HUES6 (cell line): ENCODE data around the gene CARS1.

Experiments
- H3K27ac ChIP-seq: 2 replicates; pipeline ENCODE4 v1.7.0; 2013; ENCODE audit warnings: low read depth, mild to moderate bottlenecking, low read length, inconsistent platforms
- H3K27me3 ChIP-seq: 2 replicates; pipeline ENCODE4 v1.6.1; 2013; ENCODE audit warnings: low read length; ENCODE audit not compliant: control insufficient read depth, insufficient read depth
- H3K36me3 ChIP-seq: 2 replicates; pipeline ENCODE4 v1.6.1; 2013; ENCODE audit warnings: low read length; ENCODE audit not compliant: control insufficient read depth, insufficient read depth
- H3K4me1 ChIP-seq: 2 replicates; pipeline ENCODE4 v1.6.1; 2013; ENCODE audit warnings: low read length; ENCODE audit not compliant: control insufficient read depth, insufficient read depth
- H3K4me3 ChIP-seq: 2 replicates; pipeline ENCODE4 v1.5.1; 2013; ENCODE audit warnings: low read depth, low read length
- H3K9ac ChIP-seq: one replicate; pipeline ENCODE4 v1.6.1; 2013; ENCODE audit warnings: mild to moderate bottlenecking, low read length
- H3K9me3 ChIP-seq: 2 replicates; pipeline ENCODE4 v1.6.1; 2013; ENCODE audit warnings: low read depth, low read length; ENCODE audit not compliant: control insufficient read depth, insufficient read depth

The CARS1 gene

DNA sequence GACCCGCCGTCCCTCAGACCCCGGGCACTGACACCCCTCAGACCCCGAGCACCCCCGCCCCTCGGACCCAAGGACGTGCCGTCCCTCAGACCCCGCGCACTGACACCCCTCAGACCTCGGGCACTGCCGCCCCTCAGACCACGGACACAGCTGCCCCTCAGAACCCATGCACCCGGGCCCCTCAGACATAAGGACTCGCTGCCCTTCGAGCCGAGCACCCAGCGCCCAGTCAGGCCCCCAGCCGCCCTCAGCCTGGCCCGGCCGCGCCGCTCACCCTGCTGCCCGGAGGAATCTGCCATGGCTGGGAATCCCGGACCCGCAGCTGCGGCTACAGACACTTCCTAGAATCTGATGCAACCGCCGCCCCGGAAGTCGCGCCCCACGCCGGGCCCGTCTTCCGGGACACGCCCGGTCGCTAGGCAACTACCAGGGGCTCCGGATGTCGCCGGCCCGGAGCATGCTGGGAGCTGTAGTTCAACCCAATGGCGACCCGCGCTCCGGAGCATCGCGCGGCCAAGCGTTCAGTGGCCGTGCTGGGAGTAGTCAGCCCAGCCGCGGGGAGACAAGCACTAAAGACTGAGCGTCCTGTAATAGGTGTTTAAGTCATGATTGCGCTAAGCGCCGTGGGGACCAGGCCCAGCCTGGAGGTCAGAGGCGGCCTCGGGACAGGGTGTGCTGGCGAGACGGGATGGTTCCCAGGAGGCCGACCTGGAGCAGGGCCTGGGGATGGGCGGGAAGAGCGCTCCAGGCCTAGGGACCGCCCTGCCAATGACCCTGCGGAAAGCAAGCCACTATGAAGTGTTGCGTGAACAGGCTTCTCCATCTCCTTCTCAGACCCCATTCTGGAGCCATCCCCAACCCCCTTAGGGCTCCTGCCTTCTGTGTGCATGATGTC lies at the start of gene CARS1:
Gene CARS1 (minus strand): TSS at position 355 of the 895 bp plus-strand sequence. CDS start 56 bp downstream, at position 299.
- H3K4me1 ChIP-seq: peaks cover 19% of the 10 kb centered on the region
- peak within 1 kb of the TSS; percentile 88 for H3K27ac ChIP-seq
- no peaks in the 10 kb centered on the region for H3K27me3 ChIP-seq
- peak within 1 kb of the TSS; percentile 96 for H3K9ac ChIP-seq
- peaks cover 12% of the 10 kb centered on the region for H3K36me3 ChIP-seq
- peak within 1 kb of the TSS; percentile 94 for H3K4me3 ChIP-seq
- no peaks in the 10 kb centered on the region for H3K9me3 ChIP-seq

DNA sequence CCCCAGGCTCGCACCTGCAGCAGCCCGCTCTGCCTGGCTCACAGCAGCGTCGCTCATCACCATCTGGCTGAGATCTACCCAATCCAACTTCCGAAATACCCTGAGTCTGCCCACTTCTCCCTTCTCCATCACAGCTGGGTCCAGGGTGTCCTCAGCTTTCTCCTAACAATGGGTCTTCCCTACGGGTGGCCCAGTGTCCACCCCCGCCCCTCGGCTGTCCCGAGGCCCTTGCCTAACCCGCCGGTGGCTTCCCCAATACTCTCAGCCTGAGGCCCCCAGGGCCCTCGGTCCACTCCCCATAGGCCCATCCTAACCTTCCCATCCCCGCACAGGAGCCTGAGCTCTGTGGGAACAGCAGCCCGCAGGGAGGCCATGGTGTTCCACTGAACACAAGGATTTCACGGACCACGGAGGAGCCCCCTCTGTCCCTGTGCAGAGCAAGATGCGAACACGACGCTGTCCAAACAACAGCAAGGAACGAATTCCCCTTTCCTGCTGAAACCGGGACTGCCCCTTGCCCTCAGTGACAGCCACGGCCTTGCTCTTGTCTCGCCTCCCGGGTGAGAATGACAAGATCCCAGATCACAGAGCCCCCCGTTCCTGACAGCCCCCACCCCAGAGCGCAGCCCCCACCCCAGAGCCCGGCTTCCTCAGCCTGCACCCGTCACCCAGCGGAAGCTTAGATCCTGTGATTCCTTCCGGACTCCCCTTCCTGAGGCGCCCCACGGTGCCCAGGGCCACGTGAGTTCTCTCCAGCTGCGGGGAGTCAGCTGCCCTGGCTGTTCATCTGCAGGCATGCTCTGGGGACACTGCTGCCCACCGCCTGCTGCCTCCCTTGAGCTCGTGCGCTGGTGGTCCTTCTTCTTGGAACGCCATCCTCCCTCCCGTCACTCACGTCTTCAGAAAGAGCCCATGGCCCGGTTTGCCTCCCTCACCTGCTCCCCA lies 48.8 kb upstream of the CARS1 start:
- peaks cover 3% of the 10 kb centered on the region for H3K4me1 ChIP-seq

DNA sequence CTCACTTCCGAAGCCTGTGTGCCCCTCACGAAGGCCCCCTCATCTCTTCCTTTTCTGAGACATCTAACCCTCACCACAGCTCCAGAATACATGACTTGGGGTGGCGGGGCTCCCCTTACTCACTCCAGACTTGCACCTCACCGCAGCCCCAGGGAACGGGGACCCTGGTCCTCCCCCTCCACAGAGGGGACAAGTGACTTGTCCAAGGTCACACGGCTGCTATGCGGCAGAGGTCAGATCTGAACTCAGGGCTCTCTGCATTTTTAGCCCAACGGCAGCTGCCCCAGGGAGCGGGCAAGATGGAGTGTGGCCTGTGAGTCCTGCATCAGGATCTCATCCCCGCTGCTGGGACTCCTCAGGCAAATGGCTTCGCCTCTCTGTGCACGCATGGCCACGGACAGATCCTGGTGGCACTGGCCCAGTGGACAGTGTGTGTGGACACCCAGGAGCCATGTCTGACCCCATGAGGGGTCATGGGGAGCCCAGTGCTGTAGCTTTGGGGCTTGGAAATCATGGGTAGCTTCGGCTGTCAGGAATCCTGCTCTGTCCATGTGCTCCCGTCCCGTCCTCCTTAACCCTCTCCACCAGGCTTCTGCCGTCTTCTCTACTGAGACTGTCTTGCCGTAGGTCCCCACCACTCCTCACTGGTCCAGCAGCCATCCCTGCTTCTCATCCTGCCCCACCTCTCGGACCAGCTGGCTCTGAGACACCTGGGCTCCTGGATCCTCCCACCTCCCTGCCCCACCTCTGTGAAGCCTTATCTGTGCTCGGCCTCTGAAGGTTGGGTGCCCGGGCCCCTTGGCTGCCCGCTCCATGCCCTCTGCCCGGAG lies 48.0 kb upstream of the CARS1 start:
- H3K27me3 ChIP-seq: no peaks in the 10 kb centered on the region
- H3K9me3 ChIP-seq: no peaks in the 10 kb centered on the region
- no peak overlapping the region for H3K9ac ChIP-seq
- peaks cover 3% of the 10 kb centered on the region for H3K4me1 ChIP-seq
- H3K36me3 ChIP-seq: no peaks in the 10 kb centered on the region
- H3K27ac ChIP-seq: no peak overlapping the region
- H3K4me3 ChIP-seq: no peak overlapping the region

More for the DNA sequence above, 48.8 kb upstream of the CARS1 start:
- no peaks in the 10 kb centered on the region for H3K36me3 ChIP-seq
- H3K9ac ChIP-seq: no peak overlapping the region
- no peaks in the 10 kb centered on the region for H3K27me3 ChIP-seq
- no peak overlapping the region for H3K4me3 ChIP-seq
- H3K9me3 ChIP-seq: no peaks in the 10 kb centered on the region
- no peak overlapping the region for H3K27ac ChIP-seq

DNA sequence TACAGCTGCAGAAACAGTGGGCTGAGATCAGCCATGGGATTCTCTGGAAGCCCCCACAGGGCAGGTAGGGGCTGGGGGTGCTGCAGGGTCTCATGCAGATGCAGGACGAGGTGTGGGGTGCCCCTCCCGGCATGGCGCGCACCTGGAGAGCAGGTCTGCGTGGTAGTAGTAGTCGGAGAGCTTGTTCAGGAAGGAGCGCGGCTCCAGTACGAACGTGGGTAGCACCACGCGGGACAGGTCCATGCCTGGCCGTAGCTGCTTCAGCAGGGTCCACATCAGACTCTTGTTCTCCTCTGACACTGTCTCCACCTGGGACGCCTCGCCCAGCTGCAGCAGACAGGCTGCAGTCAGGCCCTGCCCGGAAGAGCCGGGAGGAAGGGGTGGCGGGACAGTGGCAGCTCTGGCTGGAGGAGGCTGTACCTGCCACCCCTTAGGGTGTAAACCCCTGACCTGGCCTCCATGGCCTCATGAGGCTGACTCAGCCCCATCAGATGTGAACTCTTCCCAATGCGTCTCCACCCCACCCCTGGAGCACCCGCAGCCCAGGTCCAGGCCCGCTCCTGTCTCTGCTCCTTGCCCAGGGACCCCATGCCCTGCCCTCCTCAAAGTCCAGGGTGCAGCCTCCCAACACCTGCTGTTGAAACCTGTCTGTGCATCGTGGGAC lies 47.0 kb upstream of the CARS1 start:
- Histone ChIP-seq H3K9me3 (no peaks in the 10 kb centered on the region), H3K27ac (no peak overlapping the region), H3K27me3 (no peaks in the 10 kb centered on the region), H3K4me3 (no peak overlapping the region), H3K9ac (no peak overlapping the region), H3K36me3 (no peaks in the 10 kb centered on the region), H3K4me1 (no peaks in the 10 kb centered on the region)

DNA sequence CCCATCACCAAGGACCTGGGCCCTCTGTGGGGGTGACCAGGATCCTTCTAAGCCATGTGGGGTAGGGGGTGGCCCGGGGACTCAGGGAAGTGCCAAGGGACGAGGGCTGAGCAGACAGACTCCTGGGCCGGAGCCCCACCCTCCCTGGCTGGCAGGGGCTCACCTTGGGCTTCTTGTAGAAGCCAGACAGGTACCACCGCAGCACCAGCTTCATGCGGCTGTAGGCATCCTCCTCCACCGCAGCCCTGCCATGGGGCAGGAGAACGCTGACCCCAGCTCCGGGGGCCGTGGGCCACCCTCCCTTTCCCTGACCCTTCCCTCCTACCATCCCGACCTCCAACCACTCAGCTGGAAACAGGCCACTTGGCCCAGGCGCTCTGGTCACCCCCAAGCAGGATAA lies 45.9 kb upstream of the CARS1 start:
- no peaks in the 10 kb centered on the region for H3K4me1 ChIP-seq
- no peak overlapping the region for H3K9ac ChIP-seq
- H3K4me3 ChIP-seq: no peak overlapping the region
- H3K27ac ChIP-seq: no peak overlapping the region
- H3K9me3 ChIP-seq: no peaks in the 10 kb centered on the region
- H3K36me3 ChIP-seq: no peaks in the 10 kb centered on the region
- no peaks in the 10 kb centered on the region for H3K27me3 ChIP-seq

DNA sequence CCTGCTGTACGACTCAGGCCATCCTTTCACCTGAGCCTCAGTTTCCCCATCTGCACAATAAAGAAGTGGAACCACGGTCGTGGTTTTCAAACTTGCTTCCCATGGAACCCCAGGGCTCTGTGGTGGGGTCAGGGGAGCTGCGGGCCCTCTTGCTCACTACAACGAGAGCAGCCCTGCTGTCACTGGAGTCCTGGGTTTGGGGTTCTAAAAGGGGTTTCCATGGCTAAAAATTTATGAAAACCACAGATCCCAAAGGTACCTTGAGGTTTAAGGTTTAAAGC lies 45.4 kb upstream of the CARS1 start:
- no peak overlapping the region for H3K9ac ChIP-seq
- H3K9me3 ChIP-seq: no peaks in the 10 kb centered on the region
- H3K27ac ChIP-seq: no peak overlapping the region
- H3K27me3 ChIP-seq: no peaks in the 10 kb centered on the region
- no peaks in the 10 kb centered on the region for H3K36me3 ChIP-seq
- H3K4me1 ChIP-seq: no peaks in the 10 kb centered on the region
- no peak overlapping the region for H3K4me3 ChIP-seq

DNA sequence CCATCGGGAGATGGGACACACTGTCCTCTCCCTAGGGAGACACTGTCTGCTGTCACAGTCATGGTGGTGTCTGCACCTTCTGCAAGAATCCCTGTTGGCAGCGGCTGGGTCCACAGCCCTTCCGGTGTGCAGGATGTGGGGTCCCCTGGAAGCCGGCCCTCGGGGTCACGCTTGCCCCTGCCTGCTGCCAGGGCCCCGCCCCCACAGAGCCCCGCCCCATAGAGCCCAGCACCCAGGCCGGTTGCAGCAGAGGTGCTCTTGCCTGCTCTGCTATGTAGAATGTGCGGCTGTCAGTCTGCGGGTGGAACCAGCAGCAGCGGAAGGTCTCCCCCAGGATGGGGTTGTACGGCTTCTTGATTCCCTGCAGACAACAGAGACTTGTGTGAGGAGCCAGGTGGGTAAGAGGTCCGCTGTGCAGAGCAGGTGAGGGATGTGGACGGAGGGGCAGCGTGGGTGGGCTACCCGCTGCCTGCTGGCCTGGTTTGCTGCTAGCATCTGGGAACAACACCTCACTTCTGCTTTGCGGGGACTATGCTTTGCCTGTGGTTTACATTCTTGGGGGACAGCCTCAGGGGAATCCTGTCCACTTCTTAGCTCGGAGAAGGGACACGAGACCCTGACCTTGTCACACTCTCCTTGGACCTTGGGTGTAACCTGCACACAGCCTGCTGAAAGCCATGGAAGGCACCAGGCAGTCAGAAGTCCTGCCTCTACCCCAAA lies 44.9 kb upstream of the CARS1 start:
- H3K27ac ChIP-seq: no peak overlapping the region
- no peaks in the 10 kb centered on the region for H3K36me3 ChIP-seq

DNA sequence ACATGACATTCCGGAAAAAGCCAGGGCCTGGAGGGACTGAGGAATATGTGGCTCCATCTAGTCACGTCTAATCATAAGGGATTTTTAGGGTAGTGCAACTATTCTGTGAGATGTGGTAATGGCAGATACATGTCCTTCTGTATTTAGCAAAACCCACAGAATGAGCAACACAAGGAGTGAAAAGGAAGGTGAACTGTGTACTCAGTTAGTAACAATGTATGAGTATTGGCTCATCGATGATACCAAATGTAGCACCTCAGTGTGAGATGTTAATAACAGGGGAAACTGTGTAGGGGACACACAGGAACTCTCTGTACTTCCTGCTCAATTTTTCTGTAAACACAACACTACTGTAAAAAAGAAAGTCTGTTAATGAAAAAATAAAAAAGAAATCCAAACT lies 42.0 kb upstream of the CARS1 start:
- no peak overlapping the region for H3K27ac ChIP-seq
- no peaks in the 10 kb centered on the region for H3K9me3 ChIP-seq

More for the DNA sequence above, 44.9 kb upstream of the CARS1 start:
- Histone ChIP-seq H3K9ac (no peak overlapping the region), H3K27me3 (no peaks in the 10 kb centered on the region), H3K4me1 (no peaks in the 10 kb centered on the region), H3K4me3 (no peak overlapping the region), H3K9me3 (no peaks in the 10 kb centered on the region)

DNA sequence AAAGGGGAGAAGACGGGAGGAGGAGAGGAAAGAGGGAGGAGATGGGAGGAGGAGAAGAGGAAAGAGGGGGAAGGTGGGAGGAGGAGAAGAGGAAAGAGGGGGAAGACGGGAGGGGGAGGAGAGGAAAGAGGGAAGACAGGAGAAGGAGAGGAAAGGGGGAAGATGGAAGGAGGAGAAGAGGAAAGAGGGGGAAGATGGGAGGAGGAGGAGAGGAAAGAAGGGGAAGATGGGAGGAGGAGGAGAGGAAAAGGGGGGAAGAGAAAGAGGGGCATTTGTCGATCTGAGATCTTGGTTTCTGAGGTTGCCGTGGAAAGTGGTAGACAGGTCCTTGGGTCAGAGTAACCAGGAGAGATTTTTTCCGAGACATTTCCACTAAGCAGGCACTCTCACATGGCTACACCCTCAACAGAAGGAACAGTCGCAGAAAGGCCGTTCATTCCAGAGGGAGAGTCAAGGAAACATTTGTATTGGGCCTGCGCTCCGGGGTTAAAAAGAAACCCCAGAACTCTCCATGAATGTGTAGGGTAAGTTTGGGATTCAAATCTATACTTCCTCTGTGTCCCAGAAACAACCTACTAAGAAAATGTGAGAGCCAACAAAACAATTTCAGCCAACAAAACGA lies 39.8 kb upstream of the CARS1 start:
- H3K9ac ChIP-seq: no peak overlapping the region

More for the DNA sequence above, 42.0 kb upstream of the CARS1 start:
- H3K36me3 ChIP-seq: no peaks in the 10 kb centered on the region
- H3K27me3 ChIP-seq: no peaks in the 10 kb centered on the region
- peaks cover 3% of the 10 kb centered on the region; the same call in 1 of the 2 replicates for H3K4me1 ChIP-seq
- no peak overlapping the region for H3K9ac ChIP-seq
- no peak overlapping the region for H3K4me3 ChIP-seq

More for the DNA sequence above, 39.8 kb upstream of the CARS1 start:
- peaks cover 5% of the 10 kb centered on the region for H3K4me1 ChIP-seq
- H3K36me3 ChIP-seq: no peaks in the 10 kb centered on the region
- no peaks in the 10 kb centered on the region for H3K27me3 ChIP-seq
- no peak overlapping the region for H3K27ac ChIP-seq
- no peak overlapping the region for H3K4me3 ChIP-seq
- no peaks in the 10 kb centered on the region for H3K9me3 ChIP-seq
